GM21737 (cell line): ENCODE measurements around the gene CSF2RB.
A peak's percentile ranks its signal among the peaks of the same experiment; 100 is the strongest.

ENCODE experiments used
- ATAC-seq: cut with Tn5 transposase; IDR thresholded peaks from one replicate; pipeline ENCODE4 v1.9.1; 2021; ENCODE audit warnings: mild to moderate bottlenecking, moderate library complexity; ENCODE audit not compliant: unreplicated experiment

CSF2RB gene

DNA sequence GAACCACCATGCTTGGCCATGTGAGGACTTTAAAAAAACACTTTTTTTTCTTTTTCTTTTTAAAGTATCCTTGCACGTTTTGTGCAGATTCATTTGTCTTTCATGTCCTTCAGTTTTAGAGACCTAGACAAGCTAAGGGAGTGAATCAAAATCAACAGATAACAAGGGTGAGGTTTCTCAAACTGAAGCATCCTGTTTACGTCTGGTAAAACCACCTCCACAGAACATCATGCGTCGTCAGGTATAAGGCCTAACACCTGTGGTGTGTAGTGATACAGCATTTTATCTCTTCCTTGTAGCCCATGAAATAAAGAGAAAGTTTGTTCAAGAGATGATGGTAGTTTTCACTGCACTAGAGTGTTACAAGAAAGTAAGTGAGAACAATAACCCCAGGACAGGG, 26.3 kb upstream of the CSF2RB start:
- ATAC-seq, result no peak

DNA sequence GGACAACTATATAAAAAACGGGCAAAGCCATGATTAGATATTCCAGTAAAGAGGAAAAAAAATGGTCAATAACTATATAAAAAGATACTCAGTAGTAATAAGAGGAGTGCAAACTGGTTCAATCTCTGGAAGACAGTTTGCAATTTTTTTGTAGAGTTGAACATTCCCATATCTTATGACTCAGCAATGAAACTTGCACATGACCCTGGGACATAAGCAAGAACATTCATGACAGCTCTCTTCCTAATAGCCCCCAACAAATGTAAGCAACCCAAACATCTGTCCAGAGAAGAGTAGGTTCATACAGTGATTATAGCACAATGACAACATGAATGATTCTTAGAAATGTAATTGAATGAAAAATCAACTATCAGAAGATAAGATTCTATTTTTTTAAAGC, 21.8 kb upstream of the CSF2RB start:
- no peak for ATAC-seq

DNA sequence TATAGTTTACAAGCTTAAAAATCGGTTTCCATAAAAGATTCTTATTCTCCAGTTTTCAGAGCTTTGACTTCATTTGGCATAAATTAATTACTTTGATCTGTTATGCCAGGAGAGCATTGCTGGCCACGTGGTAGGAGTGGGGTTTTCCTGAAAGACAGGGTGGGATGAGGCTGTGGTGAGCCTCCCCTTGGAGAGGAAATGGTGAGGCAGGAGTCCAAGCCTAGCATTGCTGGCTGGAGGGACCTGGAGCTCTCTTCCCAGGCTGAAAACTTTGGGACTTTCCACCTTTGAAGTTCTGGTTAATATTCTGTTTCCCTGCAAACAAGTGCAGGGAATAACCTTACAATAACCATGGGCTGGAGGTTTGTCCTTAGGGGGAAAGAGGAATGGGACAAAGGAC, 21.1 kb upstream of the CSF2RB start:
- no peak for ATAC-seq

DNA sequence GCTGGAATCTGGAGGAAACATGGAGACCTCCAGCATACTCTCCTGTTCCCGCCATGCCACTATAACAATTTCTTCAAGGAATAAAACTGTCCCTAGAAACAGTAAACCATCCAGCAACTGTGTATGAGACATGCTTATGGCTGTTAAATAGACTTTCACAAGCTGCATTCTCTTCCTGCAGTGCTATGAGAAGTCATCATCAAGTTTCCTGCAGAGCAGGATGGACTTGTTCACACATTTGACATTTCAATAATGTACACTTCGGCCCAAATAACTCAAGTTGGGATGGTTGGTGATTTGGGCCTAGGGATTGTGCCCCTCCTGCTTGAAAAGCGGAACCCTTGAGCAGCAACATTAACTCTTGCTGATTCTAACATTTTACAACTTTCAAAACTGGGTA, 20.2 kb upstream of the CSF2RB start:
- ATAC-seq, result no peak

DNA sequence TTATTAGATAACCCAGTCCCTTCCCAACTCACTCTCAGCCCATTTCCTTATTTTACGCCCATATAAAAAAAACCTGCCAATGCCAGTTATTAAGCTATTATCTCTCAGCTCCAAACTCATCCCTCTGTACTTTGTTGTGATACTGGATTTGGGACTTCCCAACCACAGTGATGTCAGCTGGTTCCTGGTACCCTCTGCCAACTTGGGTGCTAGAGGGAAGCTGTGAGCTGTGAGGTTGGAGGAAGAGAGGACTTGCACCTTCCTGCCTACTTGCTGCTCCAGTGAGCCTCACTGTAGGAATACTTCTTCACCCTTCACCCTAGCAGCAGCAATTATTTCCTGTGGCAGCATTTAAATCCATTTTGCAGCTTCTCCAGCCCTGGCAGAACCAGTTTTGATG, 19.2 kb upstream of the CSF2RB start:
- no peak for ATAC-seq

DNA sequence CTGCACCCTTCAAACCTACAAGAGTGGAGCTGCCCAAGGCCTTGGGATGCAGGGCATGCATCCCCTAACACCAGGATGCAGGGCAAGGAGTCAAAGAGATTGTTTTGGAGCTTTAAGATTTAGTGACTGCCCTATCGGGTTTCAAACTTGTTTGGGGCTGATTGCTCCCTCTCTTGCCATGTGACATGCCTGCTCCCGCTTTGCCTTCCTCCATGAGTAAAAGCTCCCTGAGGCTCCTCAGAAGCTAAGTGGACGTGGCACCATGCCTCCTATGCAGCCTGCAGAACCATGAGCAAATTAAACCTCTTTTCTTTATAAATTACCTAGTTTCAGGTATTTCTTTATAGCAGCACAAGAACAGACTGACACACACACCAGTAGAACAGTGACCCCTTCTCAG, 15.8 kb upstream of the CSF2RB start:
- no peak for ATAC-seq

DNA sequence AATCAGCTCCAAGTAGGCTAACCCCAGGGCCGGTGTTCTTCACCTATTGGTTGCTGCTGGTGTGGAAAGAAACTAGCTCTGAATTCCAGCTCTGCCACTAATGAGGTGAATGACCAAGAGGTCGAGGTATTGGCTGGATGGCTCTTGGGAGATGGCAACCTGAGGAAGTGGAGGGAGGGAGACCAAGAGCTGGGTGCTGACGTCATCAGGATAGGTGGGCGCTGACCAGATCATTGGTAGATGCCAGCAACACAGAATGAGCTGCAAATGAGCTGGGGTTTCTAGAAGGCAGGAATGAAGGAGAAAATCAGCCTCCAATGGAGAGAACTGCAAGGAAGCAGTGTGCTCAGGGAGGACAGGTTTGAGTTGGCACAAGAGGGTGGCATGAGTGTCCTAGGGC, 14.7 kb upstream of the CSF2RB start:
- no peak for ATAC-seq

DNA sequence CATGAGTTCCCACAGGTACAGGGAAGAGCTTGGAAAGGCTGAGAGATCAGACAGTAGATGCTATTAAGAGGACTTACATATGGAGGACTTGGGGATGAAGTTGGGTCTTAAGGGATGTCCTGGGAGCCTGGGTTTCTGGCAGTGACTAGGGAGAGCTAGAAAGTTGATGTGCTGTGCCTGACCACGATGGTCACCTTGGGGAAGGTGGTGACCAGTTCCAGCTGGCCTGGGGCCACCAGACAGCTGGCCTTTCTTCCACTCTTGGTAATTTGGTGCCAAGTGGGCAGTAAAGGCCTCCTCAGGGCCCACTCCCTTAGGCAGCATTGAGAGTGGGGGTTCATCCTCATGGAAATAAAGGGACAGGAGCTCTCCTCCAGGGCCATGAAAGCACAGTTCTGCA, 13.9 kb upstream of the CSF2RB start:
- ATAC-seq, result no peak

DNA sequence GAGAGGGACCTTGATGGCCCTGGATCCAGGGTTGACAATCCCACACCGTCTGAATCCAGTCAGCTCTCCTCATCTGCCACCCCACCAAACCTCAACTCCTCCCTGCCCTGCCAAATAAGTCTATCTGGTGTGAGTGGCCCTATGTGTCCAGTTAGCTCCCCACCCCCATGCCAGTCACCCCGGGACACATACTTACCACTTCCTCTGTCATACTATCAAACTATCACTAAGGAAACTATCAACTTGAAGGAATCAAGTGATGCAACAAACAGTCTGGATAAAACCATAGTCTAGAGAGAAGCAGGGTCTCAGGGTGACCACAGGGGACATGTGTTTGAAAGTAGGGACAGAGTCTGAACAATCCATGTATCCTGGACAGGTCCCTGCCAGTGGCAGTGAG, 13.2 kb upstream of the CSF2RB start:
- no peak for ATAC-seq

DNA sequence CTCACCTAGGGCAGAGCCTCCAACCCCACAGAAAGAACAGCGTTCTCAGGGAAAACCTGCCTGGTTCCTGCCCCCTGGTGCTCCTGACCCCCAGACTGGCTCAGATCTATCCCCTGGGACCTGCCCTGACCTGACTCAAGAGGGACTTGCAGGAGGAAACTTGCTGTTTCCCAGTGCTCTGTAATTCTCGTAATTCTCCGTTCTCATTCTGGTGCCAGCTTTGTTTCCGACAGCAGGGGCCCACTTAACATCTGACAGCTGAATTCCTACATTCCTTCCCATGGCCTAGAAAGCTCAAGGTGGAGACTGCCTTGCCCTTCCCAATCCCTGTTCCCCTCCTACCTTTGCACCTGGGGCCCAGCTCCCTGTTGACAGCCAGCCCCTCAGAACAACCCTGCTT, 12.5 kb upstream of the CSF2RB start:
- no peak for ATAC-seq

DNA sequence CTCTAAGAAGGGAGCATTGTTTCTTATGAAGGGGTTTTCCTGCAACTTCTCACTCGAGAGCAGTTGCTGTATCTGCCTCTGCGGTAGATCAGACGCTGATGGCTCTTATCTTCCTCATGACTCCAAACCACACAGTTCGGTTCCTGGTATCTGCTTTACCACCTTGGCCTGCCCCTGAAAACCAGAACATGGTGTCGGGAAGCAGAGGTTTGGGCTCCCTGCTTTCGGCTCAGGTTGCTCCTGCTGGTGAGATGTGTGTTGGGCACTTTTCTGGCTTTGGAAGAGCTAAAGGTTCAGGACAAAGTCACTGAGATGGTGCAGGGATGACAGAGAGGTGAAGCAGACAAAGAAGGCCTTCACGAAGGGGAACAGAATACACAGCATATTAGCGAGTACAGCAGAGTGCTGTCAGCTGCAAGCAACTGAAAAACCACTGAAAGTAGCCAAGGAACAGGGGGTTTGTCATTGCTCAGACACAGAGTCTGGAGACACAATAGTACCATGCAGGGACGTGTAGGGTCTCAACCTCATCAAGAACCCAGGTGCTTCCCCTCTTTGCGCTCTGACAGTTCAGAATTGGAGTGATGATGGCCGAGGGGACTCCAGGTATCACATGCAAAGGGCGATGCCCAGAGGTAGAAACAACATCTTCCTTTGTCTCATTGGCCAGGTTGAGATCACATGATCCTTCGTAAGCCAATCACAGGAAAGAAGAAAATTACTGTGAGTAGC, 11.9 kb upstream of the CSF2RB start:
- peak; percentile 48 for ATAC-seq

DNA sequence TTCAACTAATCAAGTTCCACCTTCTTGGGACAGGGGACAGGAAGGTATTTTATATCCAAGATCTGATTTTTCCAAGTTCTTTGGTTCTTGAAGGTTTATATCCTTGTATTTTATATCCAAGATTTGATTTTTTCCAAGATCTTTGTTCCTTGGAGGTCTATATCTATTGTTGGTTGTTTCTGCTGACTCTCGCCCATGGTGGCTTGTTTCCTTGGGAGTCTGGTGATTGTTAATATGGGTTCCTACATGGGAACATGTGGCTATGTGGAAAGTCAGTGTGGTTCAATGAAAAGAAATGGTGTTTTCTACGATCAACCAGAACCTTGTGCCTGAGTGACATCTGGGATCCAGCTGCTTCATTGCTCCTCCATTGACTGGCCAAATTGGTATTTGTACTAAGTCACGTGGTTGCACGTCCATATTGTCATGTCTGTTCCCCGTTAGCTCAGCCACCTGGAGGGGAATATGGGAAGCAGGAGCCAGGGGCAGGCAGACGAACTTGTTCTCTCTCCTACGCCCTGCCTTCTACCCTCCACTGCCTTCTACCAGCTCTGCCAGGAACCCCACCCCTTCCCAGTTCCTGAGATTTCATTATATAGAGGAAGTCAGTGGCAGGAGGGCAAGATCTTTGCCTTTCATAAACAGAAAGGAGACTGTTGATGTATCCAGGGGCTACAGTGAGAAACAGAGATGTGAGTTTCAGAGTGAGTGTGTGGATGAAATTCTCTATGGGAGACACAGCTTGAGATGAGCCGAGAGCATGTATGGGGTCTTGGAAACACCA, 11.1 kb upstream of the CSF2RB start:
- no peak for ATAC-seq

DNA sequence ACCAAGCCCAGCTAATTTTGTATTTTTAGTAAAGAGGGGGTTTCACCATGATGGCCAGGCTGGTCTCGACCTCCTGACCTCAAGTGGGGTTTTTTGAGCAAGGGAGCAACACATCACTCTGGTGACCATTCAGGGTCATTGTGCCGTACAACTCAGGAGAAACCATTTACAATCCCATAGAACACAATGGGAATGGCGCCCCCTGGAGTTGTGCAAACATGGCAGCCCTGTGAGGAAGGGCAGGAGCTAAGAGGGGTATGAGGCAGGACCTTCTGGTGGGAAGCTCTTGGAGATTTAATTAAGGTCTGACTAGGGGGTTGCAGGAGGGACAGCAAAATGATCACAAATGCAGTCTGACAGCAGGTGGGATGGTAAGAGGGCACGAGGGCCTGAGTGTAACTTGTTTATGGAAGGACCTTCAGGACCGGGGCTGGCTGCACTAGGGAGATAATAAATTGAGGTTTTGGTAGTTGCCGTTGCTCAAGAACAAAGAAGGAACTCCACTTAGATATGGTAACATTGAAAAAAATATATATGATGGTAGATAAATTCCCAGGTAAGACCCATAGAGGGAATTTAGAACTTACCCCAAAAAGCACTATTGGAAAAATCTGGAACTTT, 9.1 kb upstream of the CSF2RB start:
- ATAC-seq, result no peak

DNA sequence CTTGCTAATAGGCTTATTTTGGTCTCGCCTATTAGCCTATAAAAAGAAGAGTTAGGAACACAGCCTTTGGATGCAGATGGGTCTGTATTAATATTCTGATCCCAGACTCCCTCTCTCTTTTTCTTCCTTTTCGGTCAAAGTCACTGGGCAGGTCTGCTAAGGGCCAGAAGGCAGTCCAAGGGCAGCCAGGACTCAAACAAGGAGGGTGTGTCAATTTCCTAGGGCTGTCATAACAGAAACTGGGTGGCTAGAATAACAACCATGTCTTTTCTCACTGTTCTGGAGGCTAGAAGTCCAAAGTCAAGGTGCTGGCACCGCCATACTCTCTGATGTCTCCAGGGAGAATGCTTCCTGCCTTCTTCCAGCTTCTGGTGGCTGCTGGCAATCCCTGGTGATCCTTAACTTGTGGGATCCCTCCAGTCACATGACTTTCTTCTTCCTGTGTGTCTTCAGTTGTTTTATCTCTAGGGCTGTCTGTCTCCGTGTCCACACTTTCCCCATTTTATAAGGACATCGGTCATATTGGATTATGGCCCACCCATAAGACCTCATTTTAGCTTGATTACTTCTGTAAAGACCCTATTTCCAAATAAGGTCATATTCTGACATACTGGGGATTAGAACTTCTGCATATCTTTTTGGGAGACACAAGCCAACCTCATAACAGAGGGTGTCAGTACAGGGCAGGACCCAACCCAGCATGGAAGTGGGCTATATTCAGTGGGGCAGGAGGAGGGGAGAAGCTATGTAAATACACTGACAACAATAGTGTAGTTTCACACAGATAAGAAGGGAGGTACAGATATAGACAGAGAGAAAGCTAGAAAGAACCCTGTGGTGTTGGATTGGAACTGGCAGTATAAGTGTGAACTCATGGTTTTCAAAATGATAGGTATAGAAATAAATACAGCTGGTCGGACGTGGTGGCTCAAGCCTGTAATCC, 5.9 kb upstream of the CSF2RB start:
- no peak for ATAC-seq

DNA sequence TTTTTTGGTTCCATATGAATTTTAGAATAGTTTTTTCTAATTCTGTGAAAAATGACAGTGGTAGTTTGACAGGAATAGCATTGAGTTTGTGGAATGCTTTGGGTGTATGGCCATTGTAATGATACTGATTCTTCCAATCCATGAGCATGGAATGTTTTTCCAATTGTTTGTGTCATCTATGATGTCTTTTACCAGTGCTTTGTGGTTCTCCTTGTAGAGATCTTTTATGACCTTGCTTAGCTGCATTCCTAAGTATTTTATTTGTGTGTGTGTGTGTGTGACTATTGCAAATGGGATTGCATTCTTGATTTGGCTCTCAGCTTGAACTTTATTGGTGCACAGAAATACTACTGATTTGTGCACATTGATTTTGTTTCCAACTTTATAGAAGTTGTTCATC, 3.0 kb upstream of the CSF2RB start:
- ATAC-seq, result no peak

DNA sequence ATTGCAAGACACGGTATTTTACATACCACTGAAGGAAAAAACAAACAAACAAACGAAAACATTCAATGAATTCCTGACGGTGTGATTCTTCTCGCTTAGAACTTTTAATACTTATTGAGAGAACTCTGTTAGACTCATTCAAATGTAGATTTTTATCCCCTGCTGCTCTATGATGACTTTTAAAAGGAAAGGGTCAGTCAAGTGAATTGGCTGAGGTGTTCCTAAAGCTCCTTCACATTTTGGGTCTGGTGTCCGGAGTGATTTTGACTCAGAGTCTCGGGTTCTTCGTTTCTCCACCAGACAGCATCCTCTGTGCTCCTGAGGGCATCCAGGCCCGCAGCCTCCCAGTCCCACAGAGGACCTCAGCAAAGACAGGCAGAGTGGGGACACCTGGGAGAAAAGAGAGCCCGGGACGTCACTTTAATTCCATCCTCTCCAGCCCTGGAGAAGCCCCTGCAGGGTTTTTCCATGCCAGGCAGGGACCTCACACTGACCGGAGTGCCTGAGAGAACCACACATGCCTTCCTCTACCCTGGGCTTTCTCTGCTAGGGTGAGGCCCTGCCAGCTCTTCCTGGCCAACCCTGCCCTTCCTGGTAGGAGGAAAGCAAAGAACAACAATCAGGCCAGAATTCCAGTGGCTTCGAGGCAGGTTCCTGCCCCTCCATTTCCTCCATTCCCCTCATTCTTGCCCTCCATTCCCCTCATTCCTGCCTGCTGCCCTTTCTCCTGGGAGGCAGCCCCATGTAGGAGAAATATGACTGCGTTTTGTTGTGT, 1.4 kb upstream of the CSF2RB start:
- no peak for ATAC-seq

DNA sequence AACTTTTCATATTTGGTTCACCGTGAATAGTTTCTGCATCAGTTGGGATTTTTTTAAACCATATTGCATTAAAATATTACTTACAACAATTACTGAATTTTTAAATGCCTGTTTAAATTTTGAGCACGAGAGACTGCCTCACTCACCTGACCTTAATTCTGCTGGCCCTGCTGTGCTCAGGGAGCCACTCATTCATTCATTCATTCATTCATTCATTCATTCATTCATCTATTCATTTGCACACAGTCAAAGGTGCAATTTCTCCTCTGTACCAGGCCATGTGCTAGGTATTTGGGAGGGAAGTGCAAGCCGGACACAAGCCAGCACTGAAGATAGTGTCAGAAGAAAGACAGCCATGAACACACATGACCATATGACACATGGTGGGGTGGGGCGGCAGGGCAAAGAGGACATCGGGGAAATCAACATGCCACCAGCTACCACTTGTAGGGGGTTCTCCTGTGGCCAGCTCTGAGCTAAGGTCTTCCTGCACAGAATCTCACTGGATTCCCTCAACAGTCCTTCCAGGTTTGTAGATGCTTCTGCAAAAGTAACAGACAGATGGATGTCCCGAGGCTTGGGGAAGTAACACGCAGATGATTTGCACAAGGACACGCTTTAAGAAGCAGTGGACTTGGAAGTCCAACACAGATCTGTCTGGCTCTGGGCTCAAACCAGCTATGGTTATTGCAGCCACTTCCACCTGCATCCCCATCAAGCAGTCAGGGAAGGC, 568 bp upstream of the CSF2RB start:
- ATAC-seq, result no peak

DNA sequence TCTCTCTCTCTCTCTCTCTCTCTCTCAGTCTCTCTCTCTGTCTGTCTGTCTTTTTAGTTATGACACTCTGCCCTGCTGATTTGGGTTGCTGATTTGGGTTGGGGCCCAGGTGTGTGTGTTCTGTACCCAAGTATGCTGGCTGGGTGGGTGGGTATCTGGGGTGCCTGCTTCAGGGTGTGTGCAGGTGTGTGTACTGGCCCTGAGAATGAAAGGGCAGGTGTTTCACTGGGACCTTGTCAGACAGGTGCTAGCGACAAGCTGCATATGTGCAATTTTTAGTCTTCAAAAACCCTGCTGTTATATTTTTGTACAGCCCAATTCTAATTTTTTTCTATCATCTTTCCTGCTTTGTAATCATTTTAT, 943 bp downstream of the CSF2RB start:
- no peak for ATAC-seq

DNA sequence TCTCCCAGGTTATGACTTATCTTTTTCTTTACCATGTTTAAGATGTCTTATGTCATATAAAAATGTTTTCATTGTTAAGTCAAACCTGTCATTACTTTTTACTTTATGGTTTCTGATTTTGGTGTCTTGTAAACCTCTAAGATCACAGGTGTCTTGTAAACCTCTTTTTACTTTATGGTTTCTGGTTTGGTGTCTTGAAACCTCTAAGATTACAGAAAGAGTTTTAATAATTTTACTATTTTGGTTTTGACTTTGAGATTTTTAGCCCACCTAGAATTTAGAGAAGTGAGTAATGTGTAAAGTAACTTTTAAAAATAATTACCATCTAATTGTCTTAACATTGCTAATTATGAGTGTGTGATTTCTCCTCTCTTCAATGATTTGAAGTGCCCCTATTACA, 2.6 kb downstream of the CSF2RB start:
- no peak for ATAC-seq
